Osteoblast (primary cell): ENCODE measurements around the gene STON2. TPM values are rescaled to one million over a fixed set of nuclear protein-coding genes. Genes with fewer than 3 reads are reported as not detected.

Source experiments
- DNase-seq: peaks from one replicate; pipeline ENCODE4 v3.0.0; 2011; ENCODE audit warnings: low spot score, mixed read lengths; ENCODE audit not compliant: insufficient read length; ENCODE audit errors: missing footprints
- H2AFZ ChIP-seq: 2 replicates; pipeline ENCODE4 v1.6.0; 2011; ENCODE audit warnings: mild to moderate bottlenecking, low read length
- H3K27ac ChIP-seq: 2 replicates; pipeline ENCODE4 v1.5.1; 2011; ENCODE audit warnings: mild to moderate bottlenecking, low read depth, low read length, moderate library complexity
- H3K27me3 ChIP-seq: 2 replicates; pipeline ENCODE4 v1.6.0; 2012; ENCODE audit warnings: mild to moderate bottlenecking, control low read depth, inconsistent platforms, low read length, moderate library complexity; ENCODE audit not compliant: insufficient read depth
- H3K36me3 ChIP-seq: 2 replicates; pipeline ENCODE4 v1.5.1; 2011; ENCODE audit warnings: mild to moderate bottlenecking, low read length, control low read depth, moderate library complexity; ENCODE audit not compliant: insufficient read depth
- H3K4me1 ChIP-seq: 2 replicates; pipeline ENCODE4 v1.5.1; 2011; ENCODE audit warnings: mild to moderate bottlenecking, low read length, control low read depth, moderate library complexity; ENCODE audit not compliant: insufficient read depth
- H3K4me2 ChIP-seq: 2 replicates; pipeline ENCODE4 v1.6.0; 2011; ENCODE audit warnings: mild to moderate bottlenecking, low read length; ENCODE audit not compliant: insufficient read depth
- H3K4me3 ChIP-seq: fragments of 200-600 bp; sonication (generic); 3 replicates; pipeline ENCODE4 v1.5.1; 2012; ENCODE audit warnings: mild to moderate bottlenecking, low read length, inconsistent platforms; ENCODE audit not compliant: insufficient read depth
- H3K79me2 ChIP-seq: 2 replicates; pipeline ENCODE4 v1.6.0; 2012; ENCODE audit warnings: mild to moderate bottlenecking, low read length, control low read depth, inconsistent platforms; ENCODE audit not compliant: insufficient read depth
- H3K9me3 ChIP-seq: 2 replicates; pipeline ENCODE4 v1.5.1; 2011; ENCODE audit warnings: low read depth, low read length, control low read depth
- H4K20me1 ChIP-seq: 2 replicates; pipeline ENCODE4 v1.6.0; 2012; ENCODE audit warnings: mild to moderate bottlenecking, low read length, control low read depth; ENCODE audit not compliant: insufficient read depth
- CTCF ChIP-seq: IDR thresholded peaks from 2 replicates; pipeline ENCODE4 v1.5.1; 2011; ENCODE audit warnings: mild to moderate bottlenecking, low read depth, low read length, moderate library complexity; ENCODE audit errors: extremely low read depth
- total RNA-seq: library from RNA; depleted of rRNA; stranded (reverse); fragments of >200 nt; gene quantifications from 2 replicates; pipeline ENCODE4 v1.2.3, GENCODE V29; 2012

Gene STON2
- total RNA-seq, 1 donor, result 49.6 TPM

- Histone ChIP-seq H3K9me3 (no peaks in the 10 kb centered on the region), H3K4me2 (no peak overlapping the region), H4K20me1 (no peaks in the 10 kb centered on the region), H3K27ac (no peak overlapping the region), H2AFZ (no peak overlapping the region), H3K4me1 (no peaks in the 10 kb centered on the region), H3K4me3 (no peak overlapping the region), H3K79me2 (no peaks in the 10 kb centered on the region), H3K36me3 (no peaks in the 10 kb centered on the region), H3K27me3 (no peaks in the 10 kb centered on the region)
- TF ChIP-seq CTCF, result no peak
- no peak for DNase-seq
Observed at GRCh38 chr14:81330619-81331122, 69.5 kb downstream of the STON2 start.

GRCh38 chr14:81329640-81330381 lies 70.3 kb downstream of the STON2 start:
- DNase-seq, result no peak
- H3K9me3 ChIP-seq, result no peaks in the 10 kb centered on the region
- no peaks in the 10 kb centered on the region for H4K20me1 ChIP-seq
- no peak overlapping the region for H3K4me2 ChIP-seq
- no peaks in the 10 kb centered on the region for H3K36me3 ChIP-seq
- H3K4me3 ChIP-seq, result no peak overlapping the region
- TF ChIP-seq CTCF, result no peak
- no peaks in the 10 kb centered on the region for H3K79me2 ChIP-seq
- no peak overlapping the region for H3K27ac ChIP-seq
- no peak overlapping the region for H2AFZ ChIP-seq
- no peaks in the 10 kb centered on the region for H3K27me3 ChIP-seq
- no peaks in the 10 kb centered on the region for H3K4me1 ChIP-seq

- H3K79me2 ChIP-seq, result no peaks in the 10 kb centered on the region
- no peak for DNase-seq
- H3K4me1 ChIP-seq, result no peaks in the 10 kb centered on the region
- no peaks in the 10 kb centered on the region for H3K36me3 ChIP-seq
- H3K27ac ChIP-seq, result no peak overlapping the region
- no peaks in the 10 kb centered on the region for H3K27me3 ChIP-seq
- no peak overlapping the region for H3K4me3 ChIP-seq
- H4K20me1 ChIP-seq, result no peaks in the 10 kb centered on the region
- no peak overlapping the region for H2AFZ ChIP-seq
- no peaks in the 10 kb centered on the region for H3K9me3 ChIP-seq
- no peak for TF ChIP-seq CTCF
- H3K4me2 ChIP-seq, result no peak overlapping the region
Observed at GRCh38 chr14:81326451-81326850, 73.7 kb downstream of the STON2 start.

GRCh38 chr14:81324011-81324410 lies 76.1 kb downstream of the STON2 start:
- no peak overlapping the region for H3K27ac ChIP-seq
- H4K20me1 ChIP-seq, result no peaks in the 10 kb centered on the region
- no peak for TF ChIP-seq CTCF
- no peaks in the 10 kb centered on the region for H3K9me3 ChIP-seq
- H3K79me2 ChIP-seq, result no peaks in the 10 kb centered on the region
- H3K4me2 ChIP-seq, result no peak overlapping the region
- no peaks in the 10 kb centered on the region for H3K36me3 ChIP-seq
- no peak overlapping the region for H2AFZ ChIP-seq
- no peaks in the 10 kb centered on the region for H3K4me1 ChIP-seq
- no peak overlapping the region for H3K4me3 ChIP-seq
- DNase-seq, result no peak
- no peaks in the 10 kb centered on the region for H3K27me3 ChIP-seq
